Stimulated activated effector memory CD8-positive, alpha-beta T cell treated with anti-CD3 and anti-CD28 coated beads, Interleukin-12 subunit alpha, Interleukin-12 subunit beta, amount 100 ng/mL, for 72 hours (primary cell): Measurements from ENCODE around the gene TIMELESS.
A peak's percentile ranks its signal among the peaks of the same experiment; 100 is the strongest.
"Not testable (repeated sequence)": the region's sequence is repeated elsewhere in the genome, so short reads cannot be mapped to it uniquely, and the experiment has no call there.

Source experiments
- ATAC-seq: fragments of 150-1000 bp; cut with Tn5 transposase; 2 replicates; pipeline ENCODE4 v1.10.0; 2021
- DNase-seq, 2 donors: peaks; one replicate each; pipeline ENCODE4 v3.0.0; 2021 to 2022; ENCODE audit warnings: low spot score in 2 of 2
- H3K27ac Mint-ChIP-seq: one replicate; pipeline ENCODE4 v1.8.0; 2022; ENCODE audit warnings: mild to moderate bottlenecking, mixed read lengths
- H3K36me3 Mint-ChIP-seq: one replicate; pipeline ENCODE4 v1.8.0; 2022; ENCODE audit warnings: mild to moderate bottlenecking, mixed read lengths
- H3K4me1 Mint-ChIP-seq: one replicate; pipeline ENCODE4 v1.8.0; 2022; ENCODE audit warnings: mixed read lengths
- H3K4me3 Mint-ChIP-seq: one replicate; pipeline ENCODE4 v1.8.0; 2022; ENCODE audit warnings: mild to moderate bottlenecking, mixed read lengths
- H3K9me3 Mint-ChIP-seq: one replicate; pipeline ENCODE4 v1.8.0; 2022; ENCODE audit warnings: mixed read lengths

Gene TIMELESS

DNA sequence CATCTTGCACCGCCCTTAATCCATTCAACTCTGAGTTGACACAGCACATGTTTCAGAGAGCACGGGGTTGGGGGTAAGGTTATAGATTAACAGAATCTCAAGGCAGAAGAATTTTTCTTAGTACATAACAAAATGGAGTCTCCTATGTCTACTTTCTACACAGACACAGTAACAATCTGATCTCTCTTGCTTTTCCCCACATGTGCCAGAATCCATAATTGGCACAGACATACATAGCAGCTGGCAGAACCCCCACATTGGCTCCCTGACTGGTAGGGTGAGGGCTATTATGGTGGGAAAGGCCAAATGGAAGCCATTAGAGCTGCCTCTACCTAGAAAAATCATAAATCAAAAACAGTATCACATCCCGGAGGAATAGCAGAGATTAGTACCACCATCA is 48.1 kb downstream of the TIMELESS start:
- not testable (repeated sequence) for H3K27ac Mint-ChIP-seq, H3K4me1 Mint-ChIP-seq, DNase-seq, H3K9me3 Mint-ChIP-seq, H3K36me3 Mint-ChIP-seq, ATAC-seq, H3K4me3 Mint-ChIP-seq

DNA sequence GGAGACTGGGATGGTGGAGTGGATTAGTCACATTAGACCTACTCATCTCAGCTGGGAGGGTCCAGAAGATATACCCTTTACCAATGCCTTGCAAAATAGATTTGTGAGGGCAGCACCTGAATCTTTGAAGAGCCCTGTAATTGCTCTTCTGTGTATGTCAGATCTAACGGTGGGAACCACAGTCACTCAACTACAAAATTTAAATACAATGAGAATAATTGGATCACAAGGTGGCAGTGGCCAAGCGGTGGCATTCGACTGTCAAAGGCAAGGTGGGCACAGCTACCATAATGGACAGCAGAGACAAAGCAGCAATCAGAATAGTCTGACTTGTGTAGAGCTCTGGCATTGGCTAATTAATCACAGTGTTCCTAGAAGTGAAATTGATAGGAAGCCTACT is 49.8 kb downstream of the TIMELESS start:
- not testable (repeated sequence) for H3K27ac Mint-ChIP-seq, DNase-seq

DNA sequence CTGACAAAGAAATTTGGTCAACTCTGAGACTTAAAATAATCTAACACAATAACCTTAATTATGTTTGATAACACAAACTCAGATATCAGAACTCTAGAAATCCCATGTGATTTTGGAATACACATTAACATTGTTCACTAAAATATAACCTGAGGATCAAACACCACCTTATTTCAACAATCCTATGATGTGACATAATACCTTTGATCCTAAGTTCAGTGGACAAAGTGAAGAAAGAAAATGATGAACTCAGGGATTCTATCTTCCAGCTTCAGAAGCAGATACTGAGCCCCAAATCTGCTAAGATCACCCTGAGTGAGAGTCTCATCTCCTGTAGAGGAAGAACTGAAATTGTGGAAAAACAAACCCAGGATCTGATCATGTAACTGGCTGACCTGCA is 50.9 kb downstream of the TIMELESS start:
- no peak overlapping the region for H3K4me3 Mint-ChIP-seq
- peaks cover 8% of the 10 kb centered on the region for H3K9me3 Mint-ChIP-seq
- no peaks in the 10 kb centered on the region for H3K4me1 Mint-ChIP-seq
- DNase-seq (no peak), ATAC-seq (no peak)
- H3K36me3 Mint-ChIP-seq = no peaks in the 10 kb centered on the region
- no peak overlapping the region for H3K27ac Mint-ChIP-seq

More for the DNA sequence above, 49.8 kb downstream of the TIMELESS start:
- not testable (repeated sequence) for H3K4me3 Mint-ChIP-seq, ATAC-seq, H3K36me3 Mint-ChIP-seq, H3K9me3 Mint-ChIP-seq, H3K4me1 Mint-ChIP-seq

DNA sequence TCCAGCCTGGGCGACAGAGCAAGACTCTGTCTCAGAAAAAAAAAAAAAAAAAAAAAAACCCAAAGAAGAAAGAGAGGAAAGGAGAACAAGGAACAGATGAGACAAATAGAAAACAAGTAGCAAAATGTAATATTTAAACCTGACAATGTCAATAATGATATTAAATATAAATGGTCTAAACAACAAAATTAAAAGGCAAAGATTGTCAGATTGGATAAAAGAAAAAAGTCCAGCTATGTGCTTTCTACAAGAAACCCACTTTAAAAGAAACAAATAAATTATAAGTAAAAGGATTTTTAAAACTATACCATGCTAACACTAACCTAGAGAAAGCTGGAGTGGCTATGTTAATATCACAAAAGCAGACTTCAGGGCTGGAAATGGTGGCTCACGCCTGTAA is 56.9 kb downstream of the TIMELESS start:
- H3K4me1 Mint-ChIP-seq = no peaks in the 10 kb centered on the region
- no peaks in the 10 kb centered on the region for H3K36me3 Mint-ChIP-seq
- H3K4me3 Mint-ChIP-seq = no peak overlapping the region
- ATAC-seq (no peak), DNase-seq (no peak)
- H3K27ac Mint-ChIP-seq = no peak overlapping the region
- H3K9me3 Mint-ChIP-seq = no peaks in the 10 kb centered on the region

DNA sequence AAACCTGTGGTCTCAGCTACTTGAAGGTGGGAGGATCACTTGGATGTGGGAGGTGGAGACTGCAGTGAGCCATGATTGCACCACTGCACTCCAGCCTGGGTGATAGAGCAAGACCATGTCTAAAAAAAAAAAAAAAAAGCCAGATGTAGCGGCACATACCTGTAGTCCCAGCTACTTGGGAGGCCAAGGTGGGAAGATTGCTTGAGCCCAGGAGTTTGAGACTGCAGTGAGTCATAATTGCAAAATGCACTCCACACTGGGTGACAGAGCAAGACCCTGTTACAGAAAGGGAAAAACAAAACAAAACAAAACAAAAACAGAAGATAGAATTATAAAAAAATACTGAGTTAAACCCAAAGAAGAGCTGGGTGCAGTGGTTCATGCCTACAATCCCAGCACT is 57.5 kb downstream of the TIMELESS start:
- DNase-seq (no peak), ATAC-seq (no peak)
- Mint-ChIP-seq H3K36me3 (no peaks in the 10 kb centered on the region), H3K9me3 (no peaks in the 10 kb centered on the region), H3K4me3 (no peak overlapping the region), H3K4me1 (no peaks in the 10 kb centered on the region), H3K27ac (no peak overlapping the region)

DNA sequence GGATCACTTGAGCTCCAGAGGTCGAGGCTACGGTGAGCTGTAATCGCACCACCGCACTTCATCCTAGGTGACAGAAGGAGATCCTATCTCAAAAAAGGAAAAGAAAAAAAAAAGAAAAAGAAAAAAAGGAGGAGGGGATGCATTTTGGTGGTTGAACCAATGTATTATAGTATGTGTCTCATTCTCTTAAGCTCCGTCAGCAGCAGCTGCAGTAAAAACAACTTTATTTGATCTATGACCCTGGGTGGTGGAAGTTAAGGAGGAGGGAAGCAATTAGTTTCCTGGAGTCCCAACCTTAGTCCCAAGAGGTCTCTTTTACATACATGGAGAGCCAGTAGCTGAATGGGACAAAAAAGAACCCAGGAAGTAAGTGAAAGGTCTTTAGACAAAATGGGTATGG is 59.8 kb downstream of the TIMELESS start:
- DNase-seq = no peak
- H3K4me1 Mint-ChIP-seq = no peaks in the 10 kb centered on the region
- no peak for ATAC-seq
- H3K9me3 Mint-ChIP-seq = no peaks in the 10 kb centered on the region
- H3K27ac Mint-ChIP-seq = no peak overlapping the region
- no peaks in the 10 kb centered on the region for H3K36me3 Mint-ChIP-seq
- H3K4me3 Mint-ChIP-seq = no peak overlapping the region

DNA sequence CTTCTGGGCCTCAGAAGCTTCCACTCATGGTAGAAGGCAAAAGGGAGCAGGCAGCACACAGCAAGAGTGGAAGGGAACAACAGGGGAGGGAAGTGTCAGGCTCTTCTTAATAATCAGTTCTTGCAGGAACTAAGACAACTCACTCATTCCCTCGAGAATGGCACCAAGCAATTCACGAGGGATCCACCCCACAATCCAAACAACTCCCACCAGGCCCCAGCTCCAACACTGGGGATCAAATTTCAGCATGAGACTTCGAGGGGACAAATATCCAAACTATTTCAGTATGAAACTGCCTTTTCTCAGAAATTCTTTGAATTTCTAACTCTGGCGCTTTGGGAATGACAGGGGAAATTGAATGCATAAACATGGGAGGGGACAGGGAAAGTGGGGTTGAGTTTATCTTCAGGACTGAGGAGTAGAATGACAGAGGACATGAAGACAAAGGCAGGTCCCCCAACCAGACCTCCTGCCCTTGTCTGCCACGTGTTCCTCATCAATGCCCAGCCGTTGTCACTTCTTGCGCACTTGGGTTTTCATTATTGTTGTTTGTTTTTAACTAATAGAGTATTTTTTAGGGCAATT is 62.0 kb downstream of the TIMELESS start:
- Mint-ChIP-seq H3K4me1 (no peaks in the 10 kb centered on the region), H3K36me3 (no peaks in the 10 kb centered on the region), H3K4me3 (no peak overlapping the region), H3K27ac (no peak overlapping the region), H3K9me3 (no peaks in the 10 kb centered on the region)
- no peak for ATAC-seq
- no peak for DNase-seq

DNA sequence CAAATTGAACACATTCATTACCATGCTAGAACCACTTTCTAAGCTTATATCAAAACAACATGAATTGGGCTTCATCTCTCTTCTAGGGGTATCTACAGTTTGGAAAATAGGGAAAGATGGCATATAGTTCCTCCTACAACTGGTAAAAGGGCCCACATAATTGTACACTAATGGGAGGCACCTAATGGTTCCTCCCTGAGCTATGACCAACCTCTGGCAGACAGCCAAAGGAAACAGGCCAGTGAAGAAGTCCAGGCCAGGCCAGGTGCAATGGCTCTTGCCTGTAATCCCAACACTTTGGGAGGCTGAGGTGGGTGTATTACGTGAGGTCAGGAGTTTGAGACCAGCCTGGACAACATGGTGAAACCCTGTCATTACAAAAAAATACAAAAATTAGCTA is 63.4 kb downstream of the TIMELESS start:
- Mint-ChIP-seq H3K27ac (no peak overlapping the region), H3K9me3 (no peaks in the 10 kb centered on the region), H3K4me1 (no peaks in the 10 kb centered on the region), H3K36me3 (no peaks in the 10 kb centered on the region), H3K4me3 (no peak overlapping the region)
- DNase-seq (no peak), ATAC-seq (no peak)

DNA sequence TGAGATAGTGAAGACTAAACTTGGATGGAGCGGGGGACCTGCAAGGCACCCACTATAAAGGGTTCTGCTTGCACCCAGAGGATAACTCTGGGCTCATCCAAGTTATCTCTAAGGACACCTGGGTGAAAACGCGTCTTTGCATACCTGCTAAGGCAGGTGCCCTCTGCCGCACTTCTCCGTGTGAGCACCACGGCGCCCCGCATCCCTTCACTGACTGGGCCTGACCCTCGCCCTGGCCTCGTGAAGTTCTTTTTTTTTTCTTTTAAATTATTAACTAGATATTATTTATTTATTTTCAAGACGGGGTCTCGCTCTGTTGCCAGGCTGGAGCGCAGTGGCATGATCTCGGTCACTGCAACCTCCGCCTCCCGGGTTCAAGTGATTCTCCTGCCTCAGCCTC is 66.6 kb downstream of the TIMELESS start:
- Mint-ChIP-seq H3K9me3 (no peaks in the 10 kb centered on the region), H3K4me1 (no peaks in the 10 kb centered on the region), H3K27ac (no peak overlapping the region), H3K4me3 (no peak overlapping the region), H3K36me3 (no peaks in the 10 kb centered on the region)
- DNase-seq (no peak), ATAC-seq (no peak)

DNA sequence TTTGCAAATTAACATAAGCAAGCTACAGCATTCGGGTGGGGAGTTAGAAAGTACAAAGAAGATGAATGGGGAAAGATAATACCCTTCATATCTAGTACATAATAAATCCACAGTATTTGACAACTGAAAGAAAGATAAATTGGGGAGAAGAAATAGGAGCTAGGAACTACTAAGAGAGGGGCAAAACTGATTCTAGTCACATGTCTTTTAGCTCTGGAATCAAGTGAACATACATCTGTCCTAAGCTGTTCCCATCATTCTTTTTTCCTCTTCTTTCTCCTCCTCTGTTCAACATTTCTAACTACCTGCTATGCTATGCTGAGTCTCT is 71.3 kb downstream of the TIMELESS start:
- no peaks in the 10 kb centered on the region for H3K4me1 Mint-ChIP-seq
- ATAC-seq = no peak
- H3K36me3 Mint-ChIP-seq = no peaks in the 10 kb centered on the region
- no peak overlapping the region for H3K4me3 Mint-ChIP-seq
- DNase-seq = no peak
- H3K27ac Mint-ChIP-seq = no peak overlapping the region
- H3K9me3 Mint-ChIP-seq = no peaks in the 10 kb centered on the region

DNA sequence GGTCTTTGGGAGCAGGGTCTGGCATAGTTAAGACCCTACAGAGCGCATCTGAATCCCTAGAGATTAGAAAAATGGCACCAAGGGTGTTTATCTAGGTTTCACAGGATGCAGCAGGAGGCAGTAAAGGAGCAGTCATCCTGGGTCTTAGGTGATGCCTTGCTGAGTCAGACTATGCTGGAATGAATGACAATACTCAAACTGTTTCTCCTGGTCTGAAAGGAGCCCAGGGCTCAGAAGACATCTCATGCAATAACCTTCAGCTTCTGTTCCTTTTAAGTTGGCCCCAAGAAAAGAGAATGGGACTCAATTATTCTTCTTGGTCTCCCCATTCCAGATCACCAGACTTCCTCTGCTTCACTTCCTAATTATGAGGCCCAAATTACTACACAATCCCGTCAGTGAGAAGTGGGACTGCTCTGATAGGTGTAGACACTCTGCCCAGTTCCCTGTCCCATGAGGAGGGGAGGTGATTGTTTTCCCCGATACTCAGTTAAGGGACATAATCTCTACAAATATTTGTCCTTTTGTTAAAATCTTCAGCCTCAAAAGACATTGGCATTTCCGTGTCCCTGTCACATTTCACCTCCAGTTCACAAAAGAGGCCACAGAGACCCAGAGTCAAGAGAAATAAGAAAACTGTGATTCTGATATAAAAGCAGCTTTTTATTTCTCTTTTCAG is 71.8 kb downstream of the TIMELESS start:
- Mint-ChIP-seq H3K9me3 (no peaks in the 10 kb centered on the region), H3K4me1 (no peaks in the 10 kb centered on the region), H3K4me3 (no peak overlapping the region), H3K36me3 (no peaks in the 10 kb centered on the region), H3K27ac (no peak overlapping the region)
- DNase-seq = no peak
- peak; percentile 93 for ATAC-seq

DNA sequence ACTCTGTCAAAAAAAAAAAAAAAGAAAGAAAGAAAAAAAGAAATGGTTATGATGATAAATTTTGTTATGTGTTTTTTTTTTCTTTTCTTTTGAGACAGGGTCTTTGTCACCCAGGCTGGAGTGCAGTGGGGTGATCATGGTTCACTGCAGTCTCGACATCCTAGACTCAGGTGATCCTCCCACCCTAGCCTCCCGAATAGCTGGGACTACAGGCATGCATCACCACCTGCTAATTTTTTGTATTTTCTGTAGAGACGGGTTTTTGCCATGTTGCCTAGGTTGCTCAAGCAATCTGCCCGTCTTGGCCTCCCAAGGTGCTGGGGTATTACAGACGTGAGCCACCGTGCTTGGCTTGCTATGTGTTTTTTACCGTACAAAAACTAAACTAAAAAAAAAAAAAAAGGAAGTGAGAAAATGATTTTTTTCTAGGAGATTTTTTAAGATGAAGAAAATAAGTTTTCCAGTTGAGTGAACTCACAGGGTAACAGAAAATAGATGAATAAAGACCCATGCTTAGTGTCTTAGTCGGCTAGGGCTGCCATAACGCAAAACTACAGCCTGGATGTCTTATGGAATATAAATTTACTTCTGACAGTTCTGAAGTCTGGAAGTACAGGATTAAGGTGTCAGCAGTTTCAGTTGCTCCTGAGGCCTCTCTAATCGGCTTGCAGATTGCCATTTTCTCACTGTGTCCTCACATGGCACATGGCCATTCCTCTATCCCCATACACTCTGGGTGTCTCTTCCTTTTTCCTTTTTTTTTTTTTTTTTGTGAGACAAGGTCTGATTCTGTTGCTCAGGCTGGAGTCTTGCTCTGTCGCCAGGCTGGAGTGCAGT is 73.4 kb downstream of the TIMELESS start:
- ATAC-seq = no peak
- no peaks in the 10 kb centered on the region for H3K9me3 Mint-ChIP-seq
- no peaks in the 10 kb centered on the region for H3K36me3 Mint-ChIP-seq
- no peaks in the 10 kb centered on the region for H3K4me1 Mint-ChIP-seq
- DNase-seq = no peak
- H3K27ac Mint-ChIP-seq = no peak overlapping the region
- H3K4me3 Mint-ChIP-seq = no peak overlapping the region

DNA sequence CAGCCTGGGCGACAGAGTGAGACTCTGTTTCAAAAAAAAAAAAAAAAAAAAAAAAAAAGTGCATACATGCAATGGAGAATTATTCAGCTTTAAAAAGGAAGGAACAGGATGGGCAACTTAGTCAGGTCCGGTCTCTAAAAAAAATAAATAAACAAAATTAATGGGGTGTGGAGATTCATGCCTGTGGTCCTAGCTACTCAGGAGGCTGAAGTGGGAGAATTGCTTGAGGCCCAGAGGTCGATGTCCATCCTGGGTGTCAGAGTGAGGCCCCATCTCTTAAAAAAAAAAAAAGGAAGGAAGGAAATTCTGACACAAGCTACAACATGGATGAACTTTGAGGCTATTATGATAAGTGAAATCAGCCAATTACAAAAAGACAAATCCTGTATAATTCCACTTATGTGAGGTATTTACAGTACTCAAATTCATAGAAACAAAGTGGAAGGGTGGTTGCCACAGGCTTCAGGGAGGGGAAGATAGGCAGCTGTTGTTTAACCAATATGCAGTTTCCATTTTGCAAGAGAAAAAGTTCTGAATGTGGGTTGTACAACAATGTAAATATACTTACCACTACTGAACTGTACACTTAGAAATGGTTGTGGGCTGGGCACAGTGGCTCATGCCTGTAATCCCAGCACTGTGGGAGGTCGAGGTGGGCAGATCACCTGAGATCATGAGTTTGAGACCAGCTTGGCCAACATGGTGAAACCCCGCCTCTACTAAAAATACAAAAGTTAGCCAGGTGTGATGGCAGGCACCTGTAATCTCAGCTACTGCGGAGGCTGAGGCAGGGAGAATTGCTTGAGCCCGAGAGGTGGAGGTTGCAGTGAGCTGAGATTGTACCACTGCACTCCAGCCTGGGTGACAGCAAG is 74.3 kb downstream of the TIMELESS start:
- H3K4me1 Mint-ChIP-seq = no peaks in the 10 kb centered on the region
- H3K9me3 Mint-ChIP-seq = no peaks in the 10 kb centered on the region
- H3K27ac Mint-ChIP-seq = no peak overlapping the region
- H3K4me3 Mint-ChIP-seq = no peak overlapping the region
- no peak for ATAC-seq
- no peaks in the 10 kb centered on the region for H3K36me3 Mint-ChIP-seq
- DNase-seq = no peak

DNA sequence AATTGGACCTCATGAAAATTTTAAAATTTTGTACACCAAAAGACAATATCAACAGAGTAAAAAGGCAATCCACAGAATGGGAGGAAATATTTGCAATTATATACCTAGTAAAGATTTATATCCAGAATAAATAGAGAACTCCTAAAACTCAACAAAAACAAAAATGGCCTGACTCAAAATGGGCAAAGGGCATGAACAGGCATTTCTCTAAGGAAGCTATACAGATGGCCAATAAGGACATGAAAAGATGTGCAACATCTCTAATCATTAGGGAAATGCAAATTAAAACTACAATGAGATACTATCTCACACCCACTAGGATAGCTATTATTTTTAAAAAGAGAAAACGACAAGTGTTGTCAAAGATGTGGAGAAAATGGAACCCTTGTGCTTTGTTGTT is 75.7 kb downstream of the TIMELESS start:
- no peak overlapping the region for H3K4me3 Mint-ChIP-seq
- H3K4me1 Mint-ChIP-seq = no peaks in the 10 kb centered on the region
- no peaks in the 10 kb centered on the region for H3K36me3 Mint-ChIP-seq
- ATAC-seq (no peak), DNase-seq (no peak)
- H3K9me3 Mint-ChIP-seq = no peaks in the 10 kb centered on the region
- H3K27ac Mint-ChIP-seq = no peak overlapping the region

DNA sequence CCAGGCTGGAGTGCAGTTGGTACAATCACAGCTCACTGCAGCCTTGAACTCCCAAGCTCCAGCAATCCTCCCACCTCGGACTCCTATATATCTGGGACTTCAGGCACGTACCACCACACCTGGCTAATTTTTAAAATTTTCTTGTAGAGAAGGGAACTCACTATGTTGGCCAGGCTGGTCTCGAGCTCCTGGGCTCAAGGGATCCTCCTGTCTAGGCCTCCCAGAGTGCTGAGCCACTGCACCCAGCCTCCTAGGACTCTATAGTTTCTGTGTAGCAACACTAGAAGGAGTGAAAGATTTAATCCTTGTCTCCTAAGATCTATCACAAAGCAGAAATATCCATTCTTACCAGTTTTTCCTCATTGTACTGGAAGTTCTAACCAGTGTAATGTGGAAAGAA is 82.3 kb downstream of the TIMELESS start:
- Mint-ChIP-seq H3K27ac (no peak overlapping the region), H3K36me3 (no peaks in the 10 kb centered on the region), H3K4me3 (no peak overlapping the region), H3K9me3 (no peaks in the 10 kb centered on the region), H3K4me1 (no peaks in the 10 kb centered on the region)
- ATAC-seq = no peak
- DNase-seq = no peak
